ENCODE results near the gene GTF2I.
A peak's percentile ranks its signal among the peaks of the same experiment; 100 is the strongest.
"Not testable (repeated sequence)": the region's sequence is repeated elsewhere in the genome, so short reads cannot be mapped to it uniquely, and the experiment has no call there.

GTF2I gene

GRCh38 chr7:74656837-74657691, 454 bp upstream of the GTF2I start:
- peak; percentile 99 for DNase-seq (ENCODE audit: low read depth)

- DNase-seq (ENCODE audit: low read depth), result peak; percentile 94
Measured at GRCh38 chr7:74658178-74659004, 873 bp downstream of the GTF2I start.

- DNase-seq (ENCODE audit: low read depth), result not testable (repeated sequence)
Measured at GRCh38 chr7:74660202-74660601, 2.7 kb downstream of the GTF2I start.

GRCh38 chr7:74661836-74662794, 4.6 kb downstream of the GTF2I start:
- not testable (repeated sequence) for DNase-seq (ENCODE audit: low read depth)

GRCh38 chr7:74665296-74665938, 7.9 kb downstream of the GTF2I start:
- DNase-seq (ENCODE audit: low read depth), result no peak

GRCh38 chr7:74667013-74667412, 9.5 kb downstream of the GTF2I start:
- not testable (repeated sequence) for DNase-seq (ENCODE audit: low read depth)

- DNase-seq (ENCODE audit: low read depth), result not testable (repeated sequence)
Measured at GRCh38 chr7:74667520-74667919, 10.0 kb downstream of the GTF2I start.

GRCh38 chr7:74671602-74672001, 14.1 kb downstream of the GTF2I start:
- DNase-seq (ENCODE audit: low read depth), result no peak

- no peak for DNase-seq (ENCODE audit: low read depth)
Measured at GRCh38 chr7:74672343-74672915, 14.9 kb downstream of the GTF2I start.

- no peak for DNase-seq (ENCODE audit: low read depth)
Measured at GRCh38 chr7:74674166-74674565, 16.6 kb downstream of the GTF2I start.

GRCh38 chr7:74682829-74683228, 25.3 kb downstream of the GTF2I start:
- DNase-seq (ENCODE audit: low read depth), result no peak

GRCh38 chr7:74683799-74684198, 26.3 kb downstream of the GTF2I start:
- DNase-seq (ENCODE audit: low read depth), result no peak

- DNase-seq (ENCODE audit: low read depth), result no peak
Measured at GRCh38 chr7:74684473-74684872, 27.0 kb downstream of the GTF2I start.

GRCh38 chr7:74684921-74685320, 27.4 kb downstream of the GTF2I start:
- no peak for DNase-seq (ENCODE audit: low read depth)

- DNase-seq (ENCODE audit: low read depth), result no peak
Measured at GRCh38 chr7:74690474-74690873, 33.0 kb downstream of the GTF2I start.

- DNase-seq (ENCODE audit: low read depth), result not testable (repeated sequence)
Measured at GRCh38 chr7:74704419-74704818, 46.9 kb downstream of the GTF2I start.

GRCh38 chr7:74707238-74707637, 49.7 kb downstream of the GTF2I start:
- no peak for DNase-seq (ENCODE audit: low read depth)

- no peak for DNase-seq (ENCODE audit: low read depth)
Measured at GRCh38 chr7:74708569-74709275, 51.2 kb downstream of the GTF2I start.

- no peak for DNase-seq (ENCODE audit: low read depth)
Measured at GRCh38 chr7:74709880-74710671, 52.6 kb downstream of the GTF2I start.

- no peak for DNase-seq (ENCODE audit: low read depth)
Measured at GRCh38 chr7:74713567-74713966, 56.0 kb downstream of the GTF2I start.
